ENCODE measurements around the gene FERMT2.
A peak's percentile ranks its signal among the peaks of the same experiment; 100 is the strongest.
"Not testable (repeated sequence)": the region's sequence is repeated elsewhere in the genome, so short reads cannot be mapped to it uniquely, and the experiment has no call there.

FERMT2 gene

GRCh38 chr14:52873694-52874093 is 77.2 kb downstream of the FERMT2 start:
- 92 to 94% methylated on average over 6 of the region's 7 CpGs for WGBS, 2 experiments
- H3K9me3 ChIP-seq (ENCODE audit: control insufficient read depth, low read length): no peaks in the 10 kb centered on the region
- H3K4me1 ChIP-seq (ENCODE audit: control insufficient read depth, insufficient read depth, low read length): no peaks in the 10 kb centered on the region
- H3K4me3 ChIP-seq (ENCODE audit: insufficient read depth, low read depth, low read length): no peak overlapping the region
- no peaks in the 10 kb centered on the region for H3K27me3 ChIP-seq (ENCODE audit: control insufficient read depth, insufficient read depth, low read length, poor library complexity, severe bottlenecking)
- H3K36me3 ChIP-seq (ENCODE audit: control insufficient read depth, insufficient read depth, low read length): peaks cover 60% of the 10 kb centered on the region
- no peak overlapping the region for H3K27ac ChIP-seq (ENCODE audit: insufficient read depth, low read depth, low read length, poor library complexity, severe bottlenecking)

GRCh38 chr14:52873065-52873464 is 77.8 kb downstream of the FERMT2 start:
- Histone ChIP-seq H3K4me3 (ENCODE audit: insufficient read depth, low read depth, low read length) (no peak overlapping the region), H3K36me3 (ENCODE audit: control insufficient read depth, insufficient read depth, low read length) (peaks cover 65% of the 10 kb centered on the region), H3K27ac (ENCODE audit: insufficient read depth, low read depth, low read length, poor library complexity, severe bottlenecking) (no peak overlapping the region), H3K4me1 (ENCODE audit: control insufficient read depth, insufficient read depth, low read length) (no peaks in the 10 kb centered on the region), H3K27me3 (ENCODE audit: control insufficient read depth, insufficient read depth, low read length, poor library complexity, severe bottlenecking) (no peaks in the 10 kb centered on the region), H3K9me3 (ENCODE audit: control insufficient read depth, low read length) (no peaks in the 10 kb centered on the region)
- 91 to 97% methylated on average over 3 to 4 of the region's 4 CpGs for WGBS, 2 experiments

- Histone ChIP-seq H3K27ac (ENCODE audit: insufficient read depth, low read depth, low read length, poor library complexity, severe bottlenecking) (no peak overlapping the region), H3K27me3 (ENCODE audit: control insufficient read depth, insufficient read depth, low read length, poor library complexity, severe bottlenecking) (no peaks in the 10 kb centered on the region), H3K36me3 (ENCODE audit: control insufficient read depth, insufficient read depth, low read length) (peaks cover 53% of the 10 kb centered on the region), H3K9me3 (ENCODE audit: control insufficient read depth, low read length) (no peaks in the 10 kb centered on the region), H3K4me1 (ENCODE audit: control insufficient read depth, insufficient read depth, low read length) (no peaks in the 10 kb centered on the region), H3K4me3 (ENCODE audit: insufficient read depth, low read depth, low read length) (no peak overlapping the region)
- WGBS, 2 experiments: 96 to 98% methylated on average over 3 of the region's 3 CpGs
Measured at GRCh38 chr14:52871606-52872005, 79.2 kb downstream of the FERMT2 start.

GRCh38 chr14:52868911-52869618 is 81.8 kb downstream of the FERMT2 start:
- Histone ChIP-seq H3K9me3 (ENCODE audit: control insufficient read depth, low read length) (no peaks in the 10 kb centered on the region), H3K27me3 (ENCODE audit: control insufficient read depth, insufficient read depth, low read length, poor library complexity, severe bottlenecking) (no peaks in the 10 kb centered on the region), H3K27ac (ENCODE audit: insufficient read depth, low read depth, low read length, poor library complexity, severe bottlenecking) (no peak overlapping the region), H3K36me3 (ENCODE audit: control insufficient read depth, insufficient read depth, low read length) (peaks cover 51% of the 10 kb centered on the region), H3K4me3 (ENCODE audit: insufficient read depth, low read depth, low read length) (no peak overlapping the region), H3K4me1 (ENCODE audit: control insufficient read depth, insufficient read depth, low read length) (no peaks in the 10 kb centered on the region)
- WGBS, 2 experiments: 97 to 99% methylated on average over 9 of the region's 9 CpGs

GRCh38 chr14:52864893-52865292 is 86.0 kb downstream of the FERMT2 start:
- not testable (repeated sequence) for H3K27ac ChIP-seq (ENCODE audit: insufficient read depth, low read depth, low read length, poor library complexity, severe bottlenecking); H3K4me3 ChIP-seq (ENCODE audit: insufficient read depth, low read depth, low read length); H3K4me1 ChIP-seq (ENCODE audit: control insufficient read depth, insufficient read depth, low read length); H3K27me3 ChIP-seq (ENCODE audit: control insufficient read depth, insufficient read depth, low read length, poor library complexity, severe bottlenecking); H3K9me3 ChIP-seq (ENCODE audit: control insufficient read depth, low read length)
- H3K36me3 ChIP-seq (ENCODE audit: control insufficient read depth, insufficient read depth, low read length): peaks cover 37% of the 10 kb centered on the region
- 89 to 94% methylated on average over 7 of the region's 7 CpGs for WGBS, 2 experiments

- H3K27me3 ChIP-seq (ENCODE audit: control insufficient read depth, insufficient read depth, low read length, poor library complexity, severe bottlenecking): no peaks in the 10 kb centered on the region
- H3K27ac ChIP-seq (ENCODE audit: insufficient read depth, low read depth, low read length, poor library complexity, severe bottlenecking): peak overlapping the region; percentile 30
- WGBS, 2 experiments: 100% methylated on average over 1 of the region's 1 CpG; no CpG with 5 or more reads in 1 of the 2 experiments
- H3K4me1 ChIP-seq (ENCODE audit: control insufficient read depth, insufficient read depth, low read length): no peaks in the 10 kb centered on the region
- H3K4me3 ChIP-seq (ENCODE audit: insufficient read depth, low read depth, low read length): no peak overlapping the region
- peaks cover 37% of the 10 kb centered on the region for H3K36me3 ChIP-seq (ENCODE audit: control insufficient read depth, insufficient read depth, low read length)
- no peaks in the 10 kb centered on the region for H3K9me3 ChIP-seq (ENCODE audit: control insufficient read depth, low read length)
Measured at GRCh38 chr14:52863334-52863700, 87.5 kb downstream of the FERMT2 start.

GRCh38 chr14:52862632-52863333 is 88.1 kb downstream of the FERMT2 start:
- H3K4me1 ChIP-seq (ENCODE audit: control insufficient read depth, insufficient read depth, low read length): no peaks in the 10 kb centered on the region
- H3K4me3 ChIP-seq (ENCODE audit: insufficient read depth, low read depth, low read length): no peak overlapping the region
- WGBS, 2 experiments: 89 to 92% methylated on average over 4 of the region's 4 CpGs
- H3K9me3 ChIP-seq (ENCODE audit: control insufficient read depth, low read length): no peaks in the 10 kb centered on the region
- no peak overlapping the region for H3K27ac ChIP-seq (ENCODE audit: insufficient read depth, low read depth, low read length, poor library complexity, severe bottlenecking)
- H3K36me3 ChIP-seq (ENCODE audit: control insufficient read depth, insufficient read depth, low read length): peaks cover 36% of the 10 kb centered on the region
- no peaks in the 10 kb centered on the region for H3K27me3 ChIP-seq (ENCODE audit: control insufficient read depth, insufficient read depth, low read length, poor library complexity, severe bottlenecking)

- WGBS, 2 experiments: 100% methylated on average over 1 of the region's 2 CpGs; no CpG with 5 or more reads in 1 of the 2 experiments
- H3K4me1 ChIP-seq (ENCODE audit: control insufficient read depth, insufficient read depth, low read length): no peaks in the 10 kb centered on the region
- no peak overlapping the region for H3K4me3 ChIP-seq (ENCODE audit: insufficient read depth, low read depth, low read length)
- peaks cover 32% of the 10 kb centered on the region for H3K36me3 ChIP-seq (ENCODE audit: control insufficient read depth, insufficient read depth, low read length)
- H3K9me3 ChIP-seq (ENCODE audit: control insufficient read depth, low read length): no peaks in the 10 kb centered on the region
- no peak overlapping the region for H3K27ac ChIP-seq (ENCODE audit: insufficient read depth, low read depth, low read length, poor library complexity, severe bottlenecking)
- H3K27me3 ChIP-seq (ENCODE audit: control insufficient read depth, insufficient read depth, low read length, poor library complexity, severe bottlenecking): no peaks in the 10 kb centered on the region
Measured at GRCh38 chr14:52861403-52861802, 89.4 kb downstream of the FERMT2 start.

GRCh38 chr14:52860910-52861309 is 89.9 kb downstream of the FERMT2 start:
- Histone ChIP-seq H3K36me3 (ENCODE audit: control insufficient read depth, insufficient read depth, low read length) (peaks cover 31% of the 10 kb centered on the region), H3K9me3 (ENCODE audit: control insufficient read depth, low read length) (no peaks in the 10 kb centered on the region), H3K4me3 (ENCODE audit: insufficient read depth, low read depth, low read length) (no peak overlapping the region), H3K4me1 (ENCODE audit: control insufficient read depth, insufficient read depth, low read length) (no peaks in the 10 kb centered on the region), H3K27me3 (ENCODE audit: control insufficient read depth, insufficient read depth, low read length, poor library complexity, severe bottlenecking) (no peaks in the 10 kb centered on the region), H3K27ac (ENCODE audit: insufficient read depth, low read depth, low read length, poor library complexity, severe bottlenecking) (no peak overlapping the region)
- 94 to 96% methylated on average over 3 of the region's 3 CpGs for WGBS, 2 experiments

- Histone ChIP-seq H3K27me3 (ENCODE audit: control insufficient read depth, insufficient read depth, low read length, poor library complexity, severe bottlenecking) (no peaks in the 10 kb centered on the region), H3K27ac (ENCODE audit: insufficient read depth, low read depth, low read length, poor library complexity, severe bottlenecking) (no peak overlapping the region), H3K4me3 (ENCODE audit: insufficient read depth, low read depth, low read length) (no peak overlapping the region), H3K4me1 (ENCODE audit: control insufficient read depth, insufficient read depth, low read length) (no peaks in the 10 kb centered on the region), H3K9me3 (ENCODE audit: control insufficient read depth, low read length) (no peaks in the 10 kb centered on the region), H3K36me3 (ENCODE audit: control insufficient read depth, insufficient read depth, low read length) (peaks cover 31% of the 10 kb centered on the region)
- 89 to 99% methylated on average over 1 to 3 of the region's 3 CpGs for WGBS, 2 experiments
Measured at GRCh38 chr14:52860209-52860608, 90.6 kb downstream of the FERMT2 start.
